GM20000 (cell line): Measurements from ENCODE around the gene ZNF107.

Experiments
- DNase-seq: peaks from one replicate; pipeline ENCODE4 v3.0.0; 2012; ENCODE audit warnings: low spot score
- TF ChIP-seq, protein P1 (sequence below): IDR thresholded peaks from 2 replicates; pipeline ENCODE4 v1.5.1; 2012; ENCODE audit warnings: mild to moderate bottlenecking, control low read depth; ENCODE audit errors: extremely low read depth, missing control alignments

Gene ZNF107

DNA sequence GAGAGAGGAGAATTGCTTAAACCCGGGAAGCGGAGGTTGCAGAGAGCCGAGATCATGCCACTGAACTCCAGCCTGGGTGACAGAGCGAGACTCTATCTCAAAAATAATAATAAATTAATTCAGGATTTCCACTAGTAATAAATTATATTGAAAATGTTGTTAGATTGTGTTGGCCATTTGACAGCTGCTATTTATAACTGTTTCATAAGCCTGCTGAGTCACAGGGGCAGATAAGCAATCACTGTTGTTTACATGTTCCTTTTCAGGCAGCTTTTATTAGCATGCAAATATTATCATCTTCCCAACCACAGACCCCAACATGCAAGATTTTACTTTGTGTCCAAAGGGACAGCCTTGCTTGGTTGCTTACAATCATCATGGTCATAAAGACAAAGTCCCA, 78.7 kb downstream of the ZNF107 start:
- no peak for DNase-seq
- TF ChIP-seq, protein P1, sequence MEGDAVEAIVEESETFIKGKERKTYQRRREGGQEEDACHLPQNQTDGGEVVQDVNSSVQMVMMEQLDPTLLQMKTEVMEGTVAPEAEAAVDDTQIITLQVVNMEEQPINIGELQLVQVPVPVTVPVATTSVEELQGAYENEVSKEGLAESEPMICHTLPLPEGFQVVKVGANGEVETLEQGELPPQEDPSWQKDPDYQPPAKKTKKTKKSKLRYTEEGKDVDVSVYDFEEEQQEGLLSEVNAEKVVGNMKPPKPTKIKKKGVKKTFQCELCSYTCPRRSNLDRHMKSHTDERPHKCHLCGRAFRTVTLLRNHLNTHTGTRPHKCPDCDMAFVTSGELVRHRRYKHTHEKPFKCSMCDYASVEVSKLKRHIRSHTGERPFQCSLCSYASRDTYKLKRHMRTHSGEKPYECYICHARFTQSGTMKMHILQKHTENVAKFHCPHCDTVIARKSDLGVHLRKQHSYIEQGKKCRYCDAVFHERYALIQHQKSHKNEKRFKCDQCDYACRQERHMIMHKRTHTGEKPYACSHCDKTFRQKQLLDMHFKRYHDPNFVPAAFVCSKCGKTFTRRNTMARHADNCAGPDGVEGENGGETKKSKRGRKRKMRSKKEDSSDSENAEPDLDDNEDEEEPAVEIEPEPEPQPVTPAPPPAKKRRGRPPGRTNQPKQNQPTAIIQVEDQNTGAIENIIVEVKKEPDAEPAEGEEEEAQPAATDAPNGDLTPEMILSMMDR: no peak

DNA sequence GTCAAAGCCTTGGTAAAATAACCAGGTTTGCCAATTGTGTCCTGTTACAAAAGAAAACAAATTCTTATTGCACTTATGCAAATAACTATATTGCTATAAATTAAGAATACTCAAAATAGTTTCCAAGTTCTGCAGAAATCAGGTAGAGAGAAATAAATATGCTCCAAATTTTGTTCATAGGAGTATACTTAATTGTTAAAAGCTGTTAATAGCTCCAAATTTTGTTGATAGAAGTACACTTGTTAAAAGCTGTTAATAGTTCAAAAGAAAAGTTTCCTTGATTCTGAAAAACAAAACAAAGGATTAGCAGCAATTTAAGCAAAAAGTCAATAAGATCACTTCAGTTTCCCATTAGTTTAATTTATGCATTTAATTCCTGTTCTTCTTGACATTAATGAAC, 81.9 kb downstream of the ZNF107 start:
- no peak for DNase-seq
- TF ChIP-seq, protein P1: no peak

DNA sequence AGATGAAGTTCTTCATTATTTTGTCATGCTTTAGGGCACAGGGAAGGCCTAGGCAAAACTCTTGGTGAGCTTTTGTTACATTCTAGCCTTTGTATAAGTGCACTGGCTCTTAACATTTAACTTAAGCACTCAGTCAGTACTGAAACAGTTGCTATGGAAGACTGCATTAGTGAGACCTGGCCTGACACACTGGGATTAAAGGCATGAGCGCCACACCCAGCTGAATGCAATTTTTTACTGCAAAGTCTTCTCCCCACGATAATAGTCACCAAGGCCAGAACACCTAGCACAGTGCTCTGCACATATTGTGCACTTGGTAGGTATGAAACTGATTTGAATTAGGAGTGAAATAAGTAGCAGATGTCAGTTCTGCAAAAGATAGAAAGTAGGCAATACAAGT, 87.1 kb downstream of the ZNF107 start:
- DNase-seq: no peak
- TF ChIP-seq, protein P1: no peak

DNA sequence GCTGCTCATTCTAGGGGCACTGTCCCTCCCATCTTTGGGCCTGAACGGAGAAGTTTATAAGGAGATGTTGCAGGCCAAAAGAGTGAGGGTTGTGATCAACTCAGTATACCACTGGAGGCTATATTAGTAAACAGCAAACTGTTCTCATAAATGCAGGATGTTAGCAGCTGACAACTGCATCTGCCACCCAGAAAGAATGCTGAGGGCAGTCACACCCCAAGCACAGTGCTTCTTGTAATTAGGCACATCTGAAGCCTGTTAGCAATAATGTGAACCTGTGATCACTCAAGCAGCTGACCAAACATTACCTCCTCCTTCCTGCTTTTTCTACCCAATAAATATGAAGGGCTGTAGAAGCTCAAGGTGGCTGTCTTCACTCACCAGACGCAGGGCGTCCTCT, 89.9 kb downstream of the ZNF107 start:
- no peak for DNase-seq
- TF ChIP-seq, protein P1: no peak

DNA sequence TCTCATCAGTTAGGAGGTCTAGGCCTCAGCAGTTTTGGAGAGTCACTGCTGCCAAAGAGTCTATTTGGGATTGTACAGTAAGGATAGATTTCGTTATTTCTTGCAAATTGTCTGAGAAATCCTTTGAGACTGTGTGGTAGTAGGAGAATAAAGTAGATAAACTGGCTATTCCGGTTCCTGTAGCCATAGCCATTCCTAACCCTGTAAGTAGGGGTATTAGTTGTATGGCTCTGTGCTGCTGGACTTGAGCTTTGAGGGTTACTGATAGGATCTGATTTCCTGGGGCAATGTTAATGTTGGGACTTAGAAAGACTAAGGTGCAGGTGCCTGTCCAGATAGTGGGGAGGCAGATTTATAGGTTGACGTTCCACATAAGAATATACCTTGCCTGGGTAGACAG, 92.2 kb downstream of the ZNF107 start:
- TF ChIP-seq, protein P1: no peak
- no peak for DNase-seq
